HepG2 (cell line): ENCODE data around the gene BTBD19. TPM values are rescaled to one million over a fixed set of nuclear protein-coding genes. Genes with fewer than 3 reads are reported as not detected.

Source experiments
- BRD4 ChIP-seq: sonication (generic); formaldehyde crosslinking; IDR thresholded peaks from 2 replicates; pipeline ENCODE4 v1.4.0; 2020; ENCODE audit warnings: missing genetic modification reagents
- CBFB ChIP-seq: sonication (generic); formaldehyde crosslinking; IDR thresholded peaks from 2 replicates; pipeline ENCODE4 v1.4.0; 2020; ENCODE audit warnings: missing genetic modification reagents
- DBP ChIP-seq: sonication (generic); formaldehyde crosslinking; IDR thresholded peaks from 2 replicates; pipeline ENCODE4 v1.4.0; 2020; ENCODE audit warnings: missing genetic modification reagents; ENCODE audit errors: not compliant biosample characterization
- DRAP1 ChIP-seq: IDR thresholded peaks from 2 replicates; pipeline ENCODE4 v1.6.1; 2016; ENCODE audit warnings: missing genetic modification reagents, missing compliant biosample characterization
- FOSL1 ChIP-seq: sonication (generic); formaldehyde crosslinking; IDR thresholded peaks from 2 replicates; pipeline ENCODE4 v1.9.0; 2021; ENCODE audit warnings: missing genetic modification reagents, borderline replicate concordance
- GMEB2 ChIP-seq: IDR thresholded peaks from 2 replicates; pipeline ENCODE4 v1.6.1; 2016; ENCODE audit warnings: missing biosample characterization, missing genetic modification reagents, low read depth
- HIC2 ChIP-seq: sonication (generic); formaldehyde crosslinking; IDR thresholded peaks from 2 replicates; pipeline ENCODE4 v1.9.0; 2022; ENCODE audit warnings: low read depth, missing genetic modification reagents
- HIVEP1 ChIP-seq: sonication (generic); formaldehyde crosslinking; IDR thresholded peaks from 2 replicates; pipeline ENCODE4 v1.4.0; 2020; ENCODE audit warnings: mild to moderate bottlenecking, missing genetic modification reagents
- MZF1 ChIP-seq: sonication (generic); formaldehyde crosslinking; IDR thresholded peaks from 2 replicates; pipeline ENCODE4 v1.8.1; 2023; ENCODE audit warnings: mild to moderate bottlenecking, missing genetic modification reagents, borderline replicate concordance
- PHF21A ChIP-seq: sonication (generic); formaldehyde crosslinking; IDR thresholded peaks from 2 replicates; pipeline ENCODE4 v1.5.0; 2020; ENCODE audit warnings: mild to moderate bottlenecking, missing genetic modification reagents
- RBM39 ChIP-seq: fragments of 200-400 bp; formaldehyde crosslinking; IDR thresholded peaks from one replicate; pipeline ENCODE4 v1.6.1; 2018; ENCODE audit warnings: antibody characterized with exemption, mild to moderate bottlenecking, low read depth, low read length; ENCODE audit not compliant: poor library complexity, severe bottlenecking
- RXRA ChIP-seq: sonication (generic); formaldehyde crosslinking; IDR thresholded peaks from 2 replicates; pipeline ENCODE4 v1.5.1; 2020; ENCODE audit warnings: missing genetic modification reagents
- SRY ChIP-seq: sonication (generic); formaldehyde crosslinking; IDR thresholded peaks from 2 replicates; pipeline ENCODE4 v1.8.0; 2022; ENCODE audit warnings: mild to moderate bottlenecking, missing genetic modification reagents
- SSRP1 ChIP-seq: IDR thresholded peaks from 2 replicates; pipeline ENCODE4 v1.6.1; 2016; ENCODE audit warnings: control low read depth
- TCF7L2 ChIP-seq: IDR thresholded peaks from 2 replicates; pipeline ENCODE4 v1.6.1; 2011; ENCODE audit warnings: mild to moderate bottlenecking, low read depth, low read length, moderate library complexity
- ZBTB39 ChIP-seq: sonication (generic); formaldehyde crosslinking; IDR thresholded peaks from 2 replicates; pipeline ENCODE4 v1.5.0; 2020; ENCODE audit warnings: missing genetic modification reagents
- ZNF331 ChIP-seq: sonication (generic); formaldehyde crosslinking; IDR thresholded peaks from 2 replicates; pipeline ENCODE4 v1.4.0; 2020; ENCODE audit warnings: missing genetic modification reagents
- ZNF335 ChIP-seq: sonication (generic); formaldehyde crosslinking; IDR thresholded peaks from 2 replicates; pipeline ENCODE4 v1.4.0; 2020; ENCODE audit warnings: missing genetic modification reagents
- ZNF343 ChIP-seq: sonication (generic); formaldehyde crosslinking; IDR thresholded peaks from 2 replicates; pipeline ENCODE4 v1.4.0; 2020; ENCODE audit warnings: mild to moderate bottlenecking, missing genetic modification reagents
- ZNF709 ChIP-seq: sonication (generic); formaldehyde crosslinking; IDR thresholded peaks from 2 replicates; pipeline ENCODE4 v1.5.0; 2020; ENCODE audit warnings: mild to moderate bottlenecking, missing genetic modification reagents
- polyA plus RNA-seq, 8 experiments: library from polyadenylated mRNA; depleted of rRNA in 3 of 8; stranded (reverse) in 7 of 8; unstranded in 1 of 8; fragments of >200 nt; fragmentation: Illumina TruSeq in 4 of 8; extraction: Trizol in 4 of 8; gene quantifications; 2 replicates each; pipeline versions ENCODE4 v1.2.1 to v1.2.3, GENCODE V29; 2011 to 2016; ENCODE audit warnings: low read depth in 4 of 8, missing spikeins in 1 of 8, mixed read lengths in 1 of 8; ENCODE audit not compliant: insufficient read depth in 1 of 8
- total RNA-seq, 5 experiments: library from RNA; depleted of rRNA; stranded (reverse); fragments of >200 nt; fragmentation: Illumina TruSeq; extraction: Trizol; gene quantifications; 2 replicates each; pipeline ENCODE4 v1.2.3, GENCODE V29; 2016; ENCODE audit warnings: low read depth in 1 of 5

The BTBD19 gene
- total and polyA plus RNA-seq, 2 of the 13 experiments (the other 11 are each of a cell fraction or from before 2014, with no cell fraction given): 2.7 to 6.7 TPM

GRCh38 chr1:44806704-44807363 is 1.5 kb upstream of the BTBD19 start, which contains the start of gene DYNLT4 (continued):
- TF ChIP-seq ZNF335 (no peak; the same call in 1 of the 2 replicates), ZNF709 (peak; percentile 2; the same call in 1 of the 2 replicates), ZBTB39 (CRISPR knock-in tag) (no peak), FOSL1 (CRISPR knock-in tag) (peak; percentile 55; the same call in 1 of the 2 replicates), GMEB2 (CRISPR knock-in tag) (no peak), HIVEP1 (no peak), DBP (CRISPR knock-in tag) (no peak), ZNF343 (CRISPR knock-in tag) (no peak), DRAP1 (no peak), ZNF331 (CRISPR knock-in tag) (no peak), MZF1 (0 out of 2 replicates have a peak, but pooled peaks have one; percentile 34), RXRA (CRISPR knock-in tag) (no peak), PHF21A (CRISPR knock-in tag) (no peak), BRD4 (no peak), SSRP1 (CRISPR knock-in tag) (no peak), SRY (CRISPR knock-in tag) (0 out of 2 replicates have a peak, but pooled peaks have one; percentile 46), TCF7L2 (no peak), HIC2 (CRISPR knock-in tag) (0 out of 2 replicates have a peak, but pooled peaks have one; percentile 29), CBFB (CRISPR knock-in tag) (no peak), RBM39 (no peak)
